SK-N-SH (cell line): Measurements from ENCODE around the gene ZGPAT. TPM values are rescaled to one million over a fixed set of nuclear protein-coding genes. Genes with fewer than 3 reads are reported as not detected.

ENCODE experiments used
- CTCF ChIA-PET: fragments of 300-600, 350-600 bp; formaldehyde crosslinking; extraction: SDS; loops from one replicate; lab custom pipeline; 2021; lab: Yijun Ruan, JAX
- POLR2A ChIA-PET: fragments of 350-600 bp; sonication (Branson Sonifier 250); formaldehyde crosslinking; extraction: SDS; loops from one replicate; lab custom pipeline; 2020; ENCODE audit warnings: antibody characterized with exemption, inconsistent platforms; lab: Yijun Ruan, JAX
- DNase-seq: peaks from one replicate; pipeline ENCODE4 v3.0.0; 2012
- H2AFZ ChIP-seq: fragments of 200-600 bp; sonication (generic); 2 replicates; pipeline ENCODE4 v1.8.1; 2016; ENCODE audit warnings: antibody characterized with exemption, mild to moderate bottlenecking, low read depth
- H3F3A ChIP-seq: fragments of 200-600 bp; sonication (generic); replicated peaks from 2 replicates; pipeline ENCODE3; 2016; ENCODE audit warnings: antibody characterized with exemption, mild to moderate bottlenecking; ENCODE audit not compliant: insufficient read depth
- H3K27ac ChIP-seq, 2 experiments: fragments of 200-500 bp in 1 of 2; fragments of 200-600 bp in 1 of 2; sonication (Bioruptor generic) in 1 of 2; sonication (generic), shearing (Covaris generic) in 1 of 2; 2 replicates each; pipeline versions ENCODE4 v1.5.1 to v1.6.1; 2014 to 2016; ENCODE audit warnings: low read depth in 2 of 2, inconsistent platforms in 1 of 2, low read length in 1 of 2, mild to moderate bottlenecking in 1 of 2, mixed read lengths in 1 of 2
- H3K27me3 ChIP-seq: fragments of 200-600 bp; sonication (generic), shearing (Covaris generic); 2 replicates; pipeline ENCODE4 v1.6.1; 2016; ENCODE audit warnings: mixed run types; ENCODE audit not compliant: insufficient read depth
- H3K36me3 ChIP-seq, 2 experiments: fragments of 200-500 bp in 1 of 2; fragments of 200-600 bp in 1 of 2; sonication (Bioruptor generic) in 1 of 2; sonication (generic) in 1 of 2; replicated peaks in 1 of 2; 2 replicates each; pipeline versions ENCODE3 to v1.5.1; 2014 to 2016; ENCODE audit warnings: low read length in 1 of 2, mild to moderate bottlenecking in 1 of 2; ENCODE audit not compliant: insufficient read depth in 2 of 2, control insufficient read depth in 1 of 2
- H3K4me1 ChIP-seq, 2 experiments: fragments of 200-500 bp in 1 of 2; fragments of 200-600 bp in 1 of 2; sonication (Bioruptor generic) in 1 of 2; sonication (generic), shearing (Covaris generic) in 1 of 2; 2 replicates each; pipeline versions ENCODE4 v1.5.1 to v1.6.1; 2014 to 2016; ENCODE audit warnings: low read depth in 1 of 2, low read length in 1 of 2, mixed run types in 1 of 2; ENCODE audit not compliant: insufficient read depth in 2 of 2, control insufficient read depth in 1 of 2
- H3K4me2 ChIP-seq: fragments of 200-600 bp; sonication (generic), shearing (Covaris generic); 2 replicates; pipeline ENCODE4 v1.6.1; 2017; ENCODE audit warnings: mixed run types
- H3K4me3 ChIP-seq, 2 experiments: fragments of 200-500 bp in 1 of 2; fragments of 200-600 bp in 1 of 2; sonication (Bioruptor generic) in 1 of 2; sonication (generic), shearing (Covaris generic) in 1 of 2; 2 replicates each; pipeline versions ENCODE4 v1.5.1 to v1.8.1; 2014 to 2016; ENCODE audit warnings: low read depth in 2 of 2, inconsistent platforms in 1 of 2, low read length in 1 of 2, mild to moderate bottlenecking in 1 of 2, mixed read lengths in 1 of 2, moderate library complexity in 1 of 2
- H3K79me2 ChIP-seq: fragments of 200-600 bp; sonication (generic); 2 replicates; pipeline ENCODE4 v1.8.1; 2017; ENCODE audit warnings: mild to moderate bottlenecking; ENCODE audit not compliant: insufficient read depth
- H3K9ac ChIP-seq: fragments of 200-600 bp; sonication (generic); 2 replicates; pipeline ENCODE4 v1.6.1; 2017; ENCODE audit warnings: mixed run types
- H3K9me2 ChIP-seq: fragments of 200-600 bp; sonication (generic); 2 replicates; pipeline ENCODE4 v1.6.1; 2017; ENCODE audit warnings: mixed run types
- H3K9me3 ChIP-seq: fragments of 200-600 bp; sonication (generic); 2 replicates; pipeline ENCODE4 v1.6.1; 2017; ENCODE audit warnings: mixed run types, mild to moderate bottlenecking, moderate library complexity
- H4K20me1 ChIP-seq: fragments of 200-600 bp; sonication (generic); 2 replicates; pipeline ENCODE4 v1.6.1; 2017; ENCODE audit warnings: mild to moderate bottlenecking, mixed run types; ENCODE audit not compliant: insufficient read depth
- ELF1 ChIP-seq: IDR thresholded peaks from 2 replicates; pipeline ENCODE4 v1.4.0; 2012
- FOXJ3 ChIP-seq: sonication (generic); formaldehyde crosslinking; IDR thresholded peaks from 2 replicates; pipeline ENCODE4 v1.5.1; 2020; ENCODE audit warnings: mild to moderate bottlenecking, missing genetic modification reagents
- FOXM1 ChIP-seq: IDR thresholded peaks from 2 replicates; pipeline ENCODE4 v1.4.0; 2012; ENCODE audit warnings: low read depth, mild to moderate bottlenecking
- JUND ChIP-seq: IDR thresholded peaks from 2 replicates; pipeline ENCODE4 v1.4.0; 2012
- MXI1 ChIP-seq: IDR thresholded peaks from 2 replicates; pipeline ENCODE4 v1.6.1; 2012; ENCODE audit warnings: mild to moderate bottlenecking, low read depth, low read length, improper control_type of control experiment
- NFIC ChIP-seq: IDR thresholded peaks from 2 replicates; pipeline ENCODE4 v1.4.0; 2012; ENCODE audit warnings: borderline replicate concordance
- POLR2AphosphoS5 ChIP-seq: IDR thresholded peaks from 2 replicates; pipeline ENCODE4 v1.6.1; 2012; ENCODE audit warnings: low read depth, low read length
- RAD21 ChIP-seq: IDR thresholded peaks from 2 replicates; pipeline ENCODE4 v1.6.1; 2012; ENCODE audit warnings: mild to moderate bottlenecking, low read length
- RCOR1 ChIP-seq: fragments of 150-350 bp; IDR thresholded peaks from 2 replicates; pipeline ENCODE4 v1.6.1; 2017; ENCODE audit warnings: antibody characterized with exemption, low read length
- RFX5 ChIP-seq: IDR thresholded peaks from 2 replicates; pipeline ENCODE4 v1.6.1; 2012; ENCODE audit warnings: mild to moderate bottlenecking, improper control_type of control experiment, low read length
- SIN3A ChIP-seq: IDR thresholded peaks from 2 replicates; pipeline ENCODE4 v1.6.1; 2012; ENCODE audit warnings: low read depth, mild to moderate bottlenecking, low read length, moderate library complexity, borderline replicate concordance
- TAF1 ChIP-seq: IDR thresholded peaks from 2 replicates; pipeline ENCODE4 v1.6.1; 2012; ENCODE audit warnings: low read depth, mild to moderate bottlenecking, low read length, moderate library complexity, borderline replicate concordance
- TEAD4 ChIP-seq: IDR thresholded peaks from 2 replicates; pipeline ENCODE4 v1.4.0; 2012; ENCODE audit warnings: mild to moderate bottlenecking, borderline replicate concordance; ENCODE audit not compliant: insufficient read depth
- YY1 ChIP-seq: IDR thresholded peaks from 2 replicates; pipeline ENCODE4 v1.4.0; 2012; ENCODE audit warnings: low read depth, mild to moderate bottlenecking
- WGBS: methylation state at CpG from one replicate; pipeline ENCODE4 v1.1.6; 2017; ENCODE audit warnings: low lambda C conversion rate; 5-methylcytosine and 5-hydroxymethylcytosine counted together
- polyA plus RNA-seq, 3 experiments: library from polyadenylated mRNA; depleted of rRNA; stranded (reverse); fragments of >200 nt; gene quantifications; 2 replicates each; pipeline ENCODE4 v1.2.3, GENCODE V29; 2012
- TF ChIP-seq, protein P1 (sequence below): IDR thresholded peaks from 2 replicates; pipeline ENCODE4 v1.4.0; 2012; ENCODE audit warnings: low read depth, borderline replicate concordance
- TF ChIP-seq, protein P2 (sequence below): fragments of 150-350 bp; IDR thresholded peaks from 2 replicates; pipeline ENCODE4 v1.6.1; 2017; ENCODE audit warnings: antibody characterized with exemption, low read length, low read depth, borderline replicate concordance
- TF ChIP-seq, protein P3 (sequence below): IDR thresholded peaks from 2 replicates; pipeline ENCODE4; 2012
- TF ChIP-seq, protein P4 (sequence below): fragments of 200-600 bp; sonication (generic); IDR thresholded peaks from 2 replicates; pipeline ENCODE4 v1.6.1; 2017; ENCODE audit warnings: antibody characterized with exemption, mild to moderate bottlenecking, moderate library complexity
- TF ChIP-seq, protein P5 (sequence below): IDR thresholded peaks from 2 replicates; pipeline ENCODE4 v1.4.0; 2012; ENCODE audit warnings: low read depth, borderline replicate concordance

Gene ZGPAT
- polyA plus RNA-seq, 1 of the 3 experiments (the other 2 are of a cell fraction) = 33.7 TPM

DNA sequence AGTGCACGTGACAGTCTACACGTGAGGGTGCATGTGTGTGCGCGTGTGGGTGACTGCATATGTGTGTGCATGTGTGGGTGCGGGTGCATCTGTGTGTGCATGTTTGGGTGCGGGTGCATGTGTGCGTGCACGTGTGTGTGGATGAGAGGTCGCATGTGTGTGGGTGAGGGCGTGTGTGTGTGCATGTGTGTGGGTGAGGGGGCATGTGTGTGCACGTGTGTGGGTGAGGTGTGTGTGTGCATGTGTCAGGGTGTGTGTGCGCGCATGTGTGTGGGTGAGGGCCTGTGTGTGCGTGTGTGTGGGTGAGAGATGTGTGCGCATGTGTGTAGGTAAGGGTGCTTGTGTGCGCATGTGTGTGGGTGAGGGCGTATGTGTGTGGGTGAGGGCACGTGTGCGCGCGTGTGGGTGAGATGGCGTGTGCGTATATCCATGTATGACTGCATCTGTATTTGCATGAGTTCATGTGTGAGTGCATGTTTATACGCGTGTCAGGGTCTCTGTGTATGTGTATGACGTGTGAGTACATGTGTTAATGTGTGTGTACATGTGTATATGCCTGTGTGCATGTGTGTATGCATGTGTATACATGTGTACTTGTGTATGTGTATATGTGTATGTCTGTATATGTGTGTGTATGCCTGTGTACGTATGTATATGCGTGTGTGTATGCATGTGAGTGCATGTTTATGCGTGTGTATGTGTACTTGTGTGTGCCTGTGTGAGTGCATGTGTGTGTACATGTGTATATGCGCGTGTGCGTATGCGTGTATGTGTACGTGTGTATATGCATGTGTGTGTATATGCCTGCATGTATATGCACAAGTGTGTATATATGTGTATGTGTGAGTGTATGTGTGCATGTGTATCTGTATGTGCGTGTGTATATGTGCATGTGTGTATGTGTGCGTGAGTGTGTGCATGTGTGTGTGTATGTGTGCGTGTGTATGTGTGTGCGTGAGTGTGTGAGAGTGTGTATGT, 24.6 kb downstream of the ZGPAT start (continued):
- TF ChIP-seq SIN3A (no peak), NFIC (no peak), MXI1 (no peak)
- TF ChIP-seq, protein P1, sequence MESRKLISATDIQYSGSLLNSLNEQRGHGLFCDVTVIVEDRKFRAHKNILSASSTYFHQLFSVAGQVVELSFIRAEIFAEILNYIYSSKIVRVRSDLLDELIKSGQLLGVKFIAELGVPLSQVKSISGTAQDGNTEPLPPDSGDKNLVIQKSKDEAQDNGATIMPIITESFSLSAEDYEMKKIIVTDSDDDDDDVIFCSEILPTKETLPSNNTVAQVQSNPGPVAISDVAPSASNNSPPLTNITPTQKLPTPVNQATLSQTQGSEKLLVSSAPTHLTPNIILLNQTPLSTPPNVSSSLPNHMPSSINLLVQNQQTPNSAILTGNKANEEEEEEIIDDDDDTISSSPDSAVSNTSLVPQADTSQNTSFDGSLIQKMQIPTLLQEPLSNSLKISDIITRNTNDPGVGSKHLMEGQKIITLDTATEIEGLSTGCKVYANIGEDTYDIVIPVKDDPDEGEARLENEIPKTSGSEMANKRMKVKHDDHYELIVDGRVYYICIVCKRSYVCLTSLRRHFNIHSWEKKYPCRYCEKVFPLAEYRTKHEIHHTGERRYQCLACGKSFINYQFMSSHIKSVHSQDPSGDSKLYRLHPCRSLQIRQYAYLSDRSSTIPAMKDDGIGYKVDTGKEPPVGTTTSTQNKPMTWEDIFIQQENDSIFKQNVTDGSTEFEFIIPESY = no peak
- TF ChIP-seq, all 33 proteins: peak for 0

DNA sequence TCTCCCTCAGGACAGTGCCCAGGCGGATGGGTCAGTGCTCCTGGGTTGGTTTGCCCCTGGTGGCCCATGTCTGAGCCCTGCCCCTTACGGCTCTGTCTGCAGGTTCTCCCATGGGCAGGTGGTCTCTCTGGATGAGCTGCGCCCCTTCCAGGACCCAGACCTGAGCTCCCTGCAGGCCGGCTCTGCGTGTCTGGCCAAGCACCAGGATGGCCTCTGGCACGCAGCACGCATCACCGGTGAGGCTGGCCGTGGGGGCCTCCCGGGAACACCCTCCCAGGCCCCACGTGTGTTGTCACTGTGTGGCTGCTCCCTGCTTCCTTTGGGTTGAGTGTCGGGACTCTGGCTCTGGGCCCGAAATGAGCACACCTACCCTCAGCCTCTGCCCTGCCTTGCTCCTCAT, 25.3 kb downstream of the ZGPAT start:
- H4K20me1 ChIP-seq = peaks cover 8% of the 10 kb centered on the region; the same call in 1 of the 2 replicates
- H3K9ac ChIP-seq = no peak overlapping the region
- H3K36me3 ChIP-seq = peaks cover 17 to 18% of the 10 kb centered on the region in 2 experiments
- H3K4me3 ChIP-seq = no peak overlapping the region
- H3K27me3 ChIP-seq = no peaks in the 10 kb centered on the region
- CTCF ChIA-PET = no interaction called here
- H3K4me2 ChIP-seq = no peak overlapping the region
- H3K9me2 ChIP-seq = no peaks in the 10 kb centered on the region
- H3K27ac ChIP-seq = no peak overlapping the region
- H2AFZ ChIP-seq = no peak overlapping the region
- no peaks in the 10 kb centered on the region for H3K4me1 ChIP-seq
- H3F3A ChIP-seq = peaks cover 16% of the 10 kb centered on the region
- no peak for TF ChIP-seq JUND
- TF ChIP-seq TAF1 = no peak
- no peak for TF ChIP-seq FOXM1
- no peak for TF ChIP-seq FOXJ3 (CRISPR knock-in tag)
- TF ChIP-seq, protein P2, sequence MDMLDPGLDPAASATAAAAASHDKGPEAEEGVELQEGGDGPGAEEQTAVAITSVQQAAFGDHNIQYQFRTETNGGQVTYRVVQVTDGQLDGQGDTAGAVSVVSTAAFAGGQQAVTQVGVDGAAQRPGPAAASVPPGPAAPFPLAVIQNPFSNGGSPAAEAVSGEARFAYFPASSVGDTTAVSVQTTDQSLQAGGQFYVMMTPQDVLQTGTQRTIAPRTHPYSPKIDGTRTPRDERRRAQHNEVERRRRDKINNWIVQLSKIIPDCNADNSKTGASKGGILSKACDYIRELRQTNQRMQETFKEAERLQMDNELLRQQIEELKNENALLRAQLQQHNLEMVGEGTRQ = no peak
- TF ChIP-seq, protein P3, sequence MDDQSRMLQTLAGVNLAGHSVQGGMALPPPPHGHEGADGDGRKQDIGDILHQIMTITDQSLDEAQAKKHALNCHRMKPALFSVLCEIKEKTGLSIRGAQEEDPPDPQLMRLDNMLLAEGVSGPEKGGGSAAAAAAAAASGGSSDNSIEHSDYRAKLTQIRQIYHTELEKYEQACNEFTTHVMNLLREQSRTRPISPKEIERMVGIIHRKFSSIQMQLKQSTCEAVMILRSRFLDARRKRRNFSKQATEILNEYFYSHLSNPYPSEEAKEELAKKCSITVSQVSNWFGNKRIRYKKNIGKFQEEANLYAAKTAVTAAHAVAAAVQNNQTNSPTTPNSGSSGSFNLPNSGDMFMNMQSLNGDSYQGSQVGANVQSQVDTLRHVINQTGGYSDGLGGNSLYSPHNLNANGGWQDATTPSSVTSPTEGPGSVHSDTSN = no peak
- TF ChIP-seq, protein P4, sequence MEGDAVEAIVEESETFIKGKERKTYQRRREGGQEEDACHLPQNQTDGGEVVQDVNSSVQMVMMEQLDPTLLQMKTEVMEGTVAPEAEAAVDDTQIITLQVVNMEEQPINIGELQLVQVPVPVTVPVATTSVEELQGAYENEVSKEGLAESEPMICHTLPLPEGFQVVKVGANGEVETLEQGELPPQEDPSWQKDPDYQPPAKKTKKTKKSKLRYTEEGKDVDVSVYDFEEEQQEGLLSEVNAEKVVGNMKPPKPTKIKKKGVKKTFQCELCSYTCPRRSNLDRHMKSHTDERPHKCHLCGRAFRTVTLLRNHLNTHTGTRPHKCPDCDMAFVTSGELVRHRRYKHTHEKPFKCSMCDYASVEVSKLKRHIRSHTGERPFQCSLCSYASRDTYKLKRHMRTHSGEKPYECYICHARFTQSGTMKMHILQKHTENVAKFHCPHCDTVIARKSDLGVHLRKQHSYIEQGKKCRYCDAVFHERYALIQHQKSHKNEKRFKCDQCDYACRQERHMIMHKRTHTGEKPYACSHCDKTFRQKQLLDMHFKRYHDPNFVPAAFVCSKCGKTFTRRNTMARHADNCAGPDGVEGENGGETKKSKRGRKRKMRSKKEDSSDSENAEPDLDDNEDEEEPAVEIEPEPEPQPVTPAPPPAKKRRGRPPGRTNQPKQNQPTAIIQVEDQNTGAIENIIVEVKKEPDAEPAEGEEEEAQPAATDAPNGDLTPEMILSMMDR = no peak
- TF ChIP-seq RAD21 = no peak
- TF ChIP-seq, protein P1 = no peak
- no peak for TF ChIP-seq POLR2AphosphoS5
- TF ChIP-seq TEAD4 = no peak
- TF ChIP-seq ELF1 = no peak
- TF ChIP-seq, protein P5, sequence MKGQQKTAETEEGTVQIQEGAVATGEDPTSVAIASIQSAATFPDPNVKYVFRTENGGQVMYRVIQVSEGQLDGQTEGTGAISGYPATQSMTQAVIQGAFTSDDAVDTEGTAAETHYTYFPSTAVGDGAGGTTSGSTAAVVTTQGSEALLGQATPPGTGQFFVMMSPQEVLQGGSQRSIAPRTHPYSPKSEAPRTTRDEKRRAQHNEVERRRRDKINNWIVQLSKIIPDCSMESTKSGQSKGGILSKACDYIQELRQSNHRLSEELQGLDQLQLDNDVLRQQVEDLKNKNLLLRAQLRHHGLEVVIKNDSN = no peak
- no peak for TF ChIP-seq RFX5
- TF ChIP-seq YY1 = no peak
- no peak for TF ChIP-seq RCOR1
- TF ChIP-seq, all 33 proteins: peak for 0
- over 99% methylated on average over 13 of the region's 13 CpGs for WGBS
- Histone ChIP-seq H3K9me3 (no peaks in the 10 kb centered on the region), H3K79me2 (peaks cover 36% of the 10 kb centered on the region)
- no peak for DNase-seq
- POLR2A ChIA-PET = no interaction called here
